ENCODE measurements around the gene C1orf115.
A peak's percentile ranks its signal among the peaks of the same experiment; 100 is the strongest.
"Not testable (repeated sequence)": the region's sequence is repeated elsewhere in the genome, so short reads cannot be mapped to it uniquely, and the experiment has no call there.

The C1orf115 gene

DNA sequence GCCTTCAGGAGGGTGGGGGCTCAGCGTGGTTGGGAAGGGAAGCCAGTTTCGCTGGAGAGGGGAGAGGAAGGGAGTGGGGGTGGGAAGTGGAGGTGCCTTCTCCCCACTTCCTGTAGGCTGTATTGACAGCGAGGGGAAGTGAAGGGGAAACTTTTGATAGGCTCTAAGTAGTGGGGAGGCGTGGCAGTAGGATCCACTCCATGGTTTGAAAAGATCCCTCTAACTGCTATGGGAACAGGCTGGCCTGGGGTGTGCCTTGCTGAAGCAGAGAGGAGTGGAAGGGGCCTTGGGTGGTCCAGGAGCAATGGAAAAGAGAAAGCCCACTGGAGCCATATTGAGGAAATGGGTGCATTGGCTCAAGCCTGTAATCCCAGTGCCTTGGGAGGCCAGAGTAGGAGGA is 20.2 kb downstream of the C1orf115 start:
- H3K27me3 ChIP-seq (ENCODE audit: low read depth, low read length) = no peaks in the 10 kb centered on the region
- H3K4me3 ChIP-seq (ENCODE audit: low read length) = no peak overlapping the region
- no peaks in the 10 kb centered on the region for H4K20me1 ChIP-seq (ENCODE audit: insufficient read depth, low read length)
- peaks cover 31% of the 10 kb centered on the region for H3K4me1 ChIP-seq (ENCODE audit: low read length)
- TF ChIP-seq, protein P1, sequence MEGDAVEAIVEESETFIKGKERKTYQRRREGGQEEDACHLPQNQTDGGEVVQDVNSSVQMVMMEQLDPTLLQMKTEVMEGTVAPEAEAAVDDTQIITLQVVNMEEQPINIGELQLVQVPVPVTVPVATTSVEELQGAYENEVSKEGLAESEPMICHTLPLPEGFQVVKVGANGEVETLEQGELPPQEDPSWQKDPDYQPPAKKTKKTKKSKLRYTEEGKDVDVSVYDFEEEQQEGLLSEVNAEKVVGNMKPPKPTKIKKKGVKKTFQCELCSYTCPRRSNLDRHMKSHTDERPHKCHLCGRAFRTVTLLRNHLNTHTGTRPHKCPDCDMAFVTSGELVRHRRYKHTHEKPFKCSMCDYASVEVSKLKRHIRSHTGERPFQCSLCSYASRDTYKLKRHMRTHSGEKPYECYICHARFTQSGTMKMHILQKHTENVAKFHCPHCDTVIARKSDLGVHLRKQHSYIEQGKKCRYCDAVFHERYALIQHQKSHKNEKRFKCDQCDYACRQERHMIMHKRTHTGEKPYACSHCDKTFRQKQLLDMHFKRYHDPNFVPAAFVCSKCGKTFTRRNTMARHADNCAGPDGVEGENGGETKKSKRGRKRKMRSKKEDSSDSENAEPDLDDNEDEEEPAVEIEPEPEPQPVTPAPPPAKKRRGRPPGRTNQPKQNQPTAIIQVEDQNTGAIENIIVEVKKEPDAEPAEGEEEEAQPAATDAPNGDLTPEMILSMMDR (IDR thresholded peaks at IDR 0.05; ENCODE audit: low read depth, low read length) = no peak
- TF ChIP-seq EZH2phosphoT487 (IDR thresholded peaks at IDR 0.05; ENCODE audit: low read depth) = no peak
- no peaks in the 10 kb centered on the region for H3K79me2 ChIP-seq (ENCODE audit: low read length)
- peaks cover 11% of the 10 kb centered on the region for H3K9me3 ChIP-seq (ENCODE audit: insufficient read depth, low read length)
- no peak overlapping the region for H3K9ac ChIP-seq (ENCODE audit: low read length)
- H3K4me2 ChIP-seq (ENCODE audit: low read length) = no peak overlapping the region
- no peaks in the 10 kb centered on the region for H3K36me3 ChIP-seq (replicated peaks; ENCODE audit: low read depth, low read length)
- no peak overlapping the region for H2AFZ ChIP-seq (ENCODE audit: low read depth, low read length)
- H3K27ac ChIP-seq (ENCODE audit: low read length) = no peak overlapping the region

DNA sequence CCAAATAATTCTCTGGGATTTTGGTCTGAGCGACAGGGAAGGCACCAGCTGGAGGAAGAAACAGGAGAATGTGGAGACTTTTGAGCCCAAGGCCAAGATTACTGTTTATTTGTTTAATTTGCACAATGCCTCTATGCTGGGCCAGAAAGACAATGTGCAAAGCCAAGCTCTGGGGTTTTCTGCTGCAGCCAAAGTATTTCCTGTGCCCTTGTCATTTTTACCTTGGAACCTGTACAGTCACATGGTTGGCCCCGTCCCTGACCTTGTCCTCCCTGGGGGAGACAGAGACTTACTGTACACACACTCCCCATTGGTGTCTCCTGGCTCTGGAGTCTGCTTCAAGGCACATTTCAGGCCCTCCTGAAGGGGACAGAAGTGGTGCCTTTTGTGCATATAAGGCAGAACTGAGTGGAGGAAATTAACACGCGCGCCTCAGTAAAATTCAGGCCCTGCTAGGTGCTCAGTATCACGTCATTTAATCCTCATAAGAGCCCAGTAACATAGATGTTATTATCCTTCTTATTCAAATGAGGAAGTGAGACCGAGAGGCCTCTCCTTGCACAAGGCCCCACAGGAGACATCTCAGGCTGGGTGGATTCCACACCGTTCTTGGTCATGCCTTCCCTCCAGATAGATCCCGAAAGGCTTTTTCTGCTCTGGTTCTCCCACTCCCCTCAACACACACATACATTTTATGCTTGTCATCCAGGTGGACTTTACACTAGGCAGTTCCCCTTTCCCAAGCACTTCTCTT is 21.1 kb downstream of the C1orf115 start:
- TF ChIP-seq, protein P1 (IDR thresholded peaks at IDR 0.05; ENCODE audit: low read depth, low read length) = no peak
- TF ChIP-seq EZH2phosphoT487 (IDR thresholded peaks at IDR 0.05; ENCODE audit: low read depth) = no peak
- Histone ChIP-seq H3K9me3 (ENCODE audit: insufficient read depth, low read length) (peaks cover 19% of the 10 kb centered on the region), H3K4me3 (ENCODE audit: low read length) (no peak overlapping the region), H3K9ac (ENCODE audit: low read length) (no peak overlapping the region), H4K20me1 (ENCODE audit: insufficient read depth, low read length) (no peaks in the 10 kb centered on the region), H3K4me2 (ENCODE audit: low read length) (peak overlapping the region; percentile 36), H3K79me2 (ENCODE audit: low read length) (no peaks in the 10 kb centered on the region), H3K27ac (ENCODE audit: low read length) (no peak overlapping the region), H3K27me3 (ENCODE audit: low read depth, low read length) (no peaks in the 10 kb centered on the region), H3K4me1 (ENCODE audit: low read length) (peaks cover 31% of the 10 kb centered on the region), H2AFZ (ENCODE audit: low read depth, low read length) (peak overlapping the region; percentile 72; the same call in 1 of the 2 replicates), H3K36me3 (replicated peaks; ENCODE audit: low read depth, low read length) (no peaks in the 10 kb centered on the region)

DNA sequence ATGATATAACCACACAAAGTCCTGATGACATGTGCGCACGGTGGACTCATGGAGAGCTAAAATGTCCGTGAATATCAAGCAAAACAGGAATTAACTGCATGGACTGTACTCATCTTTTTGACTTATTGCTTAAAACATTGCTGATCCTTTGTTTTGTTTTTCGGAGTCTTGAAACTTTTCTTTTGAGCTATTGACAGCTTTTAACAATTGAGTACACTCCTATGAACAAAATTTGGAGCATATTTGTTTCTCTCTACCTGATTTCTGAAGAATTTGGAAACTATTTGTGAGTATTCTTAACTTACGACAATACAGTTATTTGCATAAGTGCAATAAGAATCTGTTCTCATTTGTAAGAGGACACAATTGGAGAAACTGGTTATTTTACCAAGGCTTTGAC is 25.8 kb downstream of the C1orf115 start:
- Histone ChIP-seq H3K4me1 (ENCODE audit: low read length) (peaks cover 15% of the 10 kb centered on the region), H3K9me3 (ENCODE audit: insufficient read depth, low read length) (peaks cover 23% of the 10 kb centered on the region)
- not testable (repeated sequence) for H3K27ac ChIP-seq (ENCODE audit: low read length); H3K27me3 ChIP-seq (ENCODE audit: low read depth, low read length); H2AFZ ChIP-seq (ENCODE audit: low read depth, low read length); H3K4me2 ChIP-seq (ENCODE audit: low read length); H3K79me2 ChIP-seq (ENCODE audit: low read length); H3K9ac ChIP-seq (ENCODE audit: low read length); H3K4me3 ChIP-seq (ENCODE audit: low read length); H4K20me1 ChIP-seq (ENCODE audit: insufficient read depth, low read length); H3K36me3 ChIP-seq (replicated peaks; ENCODE audit: low read depth, low read length)

DNA sequence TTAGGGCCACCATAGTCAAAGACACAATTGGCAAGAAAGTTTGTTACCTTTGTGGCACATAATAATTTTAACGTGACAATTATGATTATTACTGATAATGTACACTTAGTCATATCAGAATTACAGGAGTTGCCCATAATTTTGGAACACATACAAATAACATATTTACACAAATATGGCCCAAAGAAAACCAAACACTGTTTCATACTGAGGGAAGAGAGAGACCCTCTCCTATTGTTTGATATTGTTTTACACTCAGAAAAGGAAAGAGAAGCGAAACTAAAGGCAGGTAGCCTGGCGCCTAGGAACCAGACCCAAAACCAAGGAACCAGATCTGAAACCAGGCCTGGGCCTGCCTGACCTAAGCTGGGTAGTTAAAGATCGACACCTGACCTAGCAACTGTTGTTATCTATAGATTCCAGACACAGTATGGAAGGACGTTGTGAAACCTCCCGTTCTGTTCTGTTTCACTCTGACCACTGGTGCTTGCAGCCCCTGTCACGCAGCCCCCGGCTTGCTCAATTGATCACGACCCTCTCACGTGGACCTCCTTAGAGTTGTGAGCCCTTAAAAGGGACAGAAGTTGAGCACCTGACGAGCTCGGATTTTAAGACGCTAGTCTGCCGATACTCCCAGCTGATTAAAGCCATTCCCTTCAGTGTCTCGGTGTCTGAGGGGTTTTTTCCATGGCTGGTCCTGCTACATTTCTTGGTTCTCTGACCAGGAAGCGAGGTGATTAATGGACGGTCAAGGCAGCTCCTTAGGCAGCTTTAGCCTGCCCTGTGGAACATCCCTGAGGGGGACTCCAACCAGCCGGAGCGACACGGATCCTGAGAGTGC is 27.9 kb downstream of the C1orf115 start:
- Histone ChIP-seq H3K4me3 (ENCODE audit: low read length) (no peak overlapping the region), H3K4me2 (ENCODE audit: low read length) (peak overlapping the region; percentile 15; the same call in 1 of the 2 replicates), H4K20me1 (ENCODE audit: insufficient read depth, low read length) (no peaks in the 10 kb centered on the region), H3K9ac (ENCODE audit: low read length) (no peak overlapping the region), H3K27me3 (ENCODE audit: low read depth, low read length) (no peaks in the 10 kb centered on the region), H3K9me3 (ENCODE audit: insufficient read depth, low read length) (peaks cover 23% of the 10 kb centered on the region), H3K4me1 (ENCODE audit: low read length) (peaks cover 7% of the 10 kb centered on the region; the same call in 1 of the 2 replicates), H3K27ac (ENCODE audit: low read length) (no peak overlapping the region), H3K79me2 (ENCODE audit: low read length) (no peaks in the 10 kb centered on the region), H3K36me3 (replicated peaks; ENCODE audit: low read depth, low read length) (no peaks in the 10 kb centered on the region), H2AFZ (ENCODE audit: low read depth, low read length) (no peak overlapping the region)
- no peak for TF ChIP-seq EZH2phosphoT487 (IDR thresholded peaks at IDR 0.05; ENCODE audit: low read depth)
- TF ChIP-seq, protein P1 (IDR thresholded peaks at IDR 0.05; ENCODE audit: low read depth, low read length) = no peak

DNA sequence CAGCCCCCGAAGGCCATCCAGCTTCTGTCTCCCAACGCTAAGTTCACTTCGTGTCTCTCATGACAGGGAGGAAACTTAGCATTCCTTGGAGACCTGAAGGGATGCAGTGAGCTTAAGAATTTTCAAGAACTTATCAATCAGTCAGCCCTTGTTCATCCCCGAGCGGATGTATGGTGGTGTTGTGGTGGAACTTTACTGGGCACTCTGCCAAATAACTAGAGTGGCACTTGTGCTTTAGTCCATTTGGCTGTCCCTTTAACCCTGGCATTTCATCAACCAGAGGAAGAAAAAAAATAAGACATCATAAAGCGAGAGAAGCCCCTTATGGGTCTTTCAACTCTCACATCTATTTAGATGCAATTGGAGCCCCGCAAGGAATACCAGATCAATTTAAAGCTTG is 31.1 kb downstream of the C1orf115 start:
- not testable (repeated sequence) for H2AFZ ChIP-seq (ENCODE audit: low read depth, low read length); H3K4me3 ChIP-seq (ENCODE audit: low read length); H3K36me3 ChIP-seq (replicated peaks; ENCODE audit: low read depth, low read length); H4K20me1 ChIP-seq (ENCODE audit: insufficient read depth, low read length); H3K4me2 ChIP-seq (ENCODE audit: low read length); H3K4me1 ChIP-seq (ENCODE audit: low read length); H3K27ac ChIP-seq (ENCODE audit: low read length); H3K27me3 ChIP-seq (ENCODE audit: low read depth, low read length); H3K9me3 ChIP-seq (ENCODE audit: insufficient read depth, low read length); H3K79me2 ChIP-seq (ENCODE audit: low read length); H3K9ac ChIP-seq (ENCODE audit: low read length)
